HepG2 (cell line): ENCODE data around the gene FAM83E. TPM values are rescaled to one million over a fixed set of nuclear protein-coding genes. Genes with fewer than 3 reads are reported as not detected.

ENCODE experiments used
- CREM ChIP-seq, 2 experiments: sonication (generic) in 1 of 2; formaldehyde crosslinking in 1 of 2; IDR thresholded peaks; 2 replicates each; pipeline versions ENCODE4 v1.4.0 to v1.6.1; 2016 to 2020; ENCODE audit warnings: antibody characterized with exemption in 1 of 2, mild to moderate bottlenecking in 1 of 2, missing genetic modification reagents in 1 of 2
- FOXC1 ChIP-seq: sonication (generic); formaldehyde crosslinking; IDR thresholded peaks from 2 replicates; pipeline ENCODE4 v1.8.0; 2022; ENCODE audit warnings: mild to moderate bottlenecking, missing genetic modification reagents, borderline replicate concordance
- GABPB1 ChIP-seq: IDR thresholded peaks from 2 replicates; pipeline ENCODE4 v1.6.1; 2016; ENCODE audit warnings: mild to moderate bottlenecking, missing genetic modification reagents, moderate library complexity, missing compliant biosample characterization
- HDAC1 ChIP-seq: sonication (generic); formaldehyde crosslinking; IDR thresholded peaks from 2 replicates; pipeline ENCODE4 v1.5.1; 2020; ENCODE audit warnings: mild to moderate bottlenecking, missing genetic modification reagents
- HOXA3 ChIP-seq: sonication (generic); formaldehyde crosslinking; IDR thresholded peaks from 2 replicates; pipeline ENCODE4 v1.5.0; 2020; ENCODE audit warnings: missing genetic modification reagents
- KAT8 ChIP-seq: IDR thresholded peaks from 2 replicates; pipeline ENCODE4 v1.6.1; 2016; ENCODE audit warnings: missing genetic modification reagents, missing compliant biosample characterization
- KLF16 ChIP-seq, 2 experiments: sonication (generic) in 1 of 2; formaldehyde crosslinking in 1 of 2; IDR thresholded peaks; 2 replicates each; pipeline versions ENCODE4 v1.6.1 to v1.8.0; 2016 to 2023; ENCODE audit warnings: missing genetic modification reagents in 2 of 2, missing compliant biosample characterization in 1 of 2
- NFE2L2 ChIP-seq: fragments of 150-350 bp; IDR thresholded peaks from 2 replicates; pipeline ENCODE4 v1.6.1; 2014; ENCODE audit warnings: low read length
- NONO ChIP-seq, 2 experiments: fragments of 450-650 bp in 1 of 2; sonication (generic) in 1 of 2; formaldehyde crosslinking in 1 of 2; IDR thresholded peaks in 1 of 2; conservative IDR thresholded peaks in 1 of 2; 2 replicates each; pipeline versions ENCODE4 v1.6.1 to v1.8.0; 2017 to 2022; ENCODE audit warnings: mild to moderate bottlenecking in 1 of 2, missing genetic modification reagents in 1 of 2, moderate library complexity in 1 of 2
- PAX8 ChIP-seq: sonication (generic); formaldehyde crosslinking; IDR thresholded peaks from 2 replicates; pipeline ENCODE4 v1.8.0; 2022; ENCODE audit warnings: mild to moderate bottlenecking, missing genetic modification reagents, borderline replicate concordance
- PHB2 ChIP-seq: fragments of 450-650 bp; IDR thresholded peaks from 2 replicates; pipeline ENCODE4 v1.6.1; 2018; ENCODE audit not compliant: partially characterized antibody
- POLR2A ChIP-seq, 2 experiments: IDR thresholded peaks; 2 replicates each; pipeline ENCODE4 v1.6.1; 2011; ENCODE audit warnings: low read depth in 2 of 2, low read length in 2 of 2, mild to moderate bottlenecking in 1 of 2, moderate library complexity in 1 of 2; ENCODE audit not compliant: insufficient read depth in 1 of 2
- TP53 ChIP-seq: sonication (generic); formaldehyde crosslinking; conservative IDR thresholded peaks from 2 replicates; pipeline ENCODE4 v1.4.0; 2020; ENCODE audit warnings: missing genetic modification reagents
- ZFAT ChIP-seq: sonication (generic); formaldehyde crosslinking; conservative IDR thresholded peaks from 2 replicates; pipeline ENCODE4 v1.8.1; 2023; ENCODE audit warnings: missing genetic modification reagents, inconsistent platforms
- ZNF432 ChIP-seq: sonication (generic); formaldehyde crosslinking; IDR thresholded peaks from 2 replicates; pipeline ENCODE4 v1.5.0; 2020; ENCODE audit warnings: missing genetic modification reagents, mild to moderate bottlenecking, borderline replicate concordance
- ZNF781 ChIP-seq: sonication (generic); formaldehyde crosslinking; IDR thresholded peaks from 2 replicates; pipeline ENCODE4 v1.5.1; 2020; ENCODE audit warnings: borderline replicate concordance, mild to moderate bottlenecking, missing genetic modification reagents; ENCODE audit errors: not compliant biosample characterization
- polyA plus RNA-seq, 8 experiments: library from polyadenylated mRNA; depleted of rRNA in 3 of 8; stranded (reverse) in 7 of 8; unstranded in 1 of 8; fragments of >200 nt; fragmentation: Illumina TruSeq in 4 of 8; extraction: Trizol in 4 of 8; gene quantifications; 2 replicates each; pipeline versions ENCODE4 v1.2.1 to v1.2.3, GENCODE V29; 2011 to 2016; ENCODE audit warnings: low read depth in 4 of 8, missing spikeins in 1 of 8, mixed read lengths in 1 of 8; ENCODE audit not compliant: insufficient read depth in 1 of 8
- total RNA-seq, 5 experiments: library from RNA; depleted of rRNA; stranded (reverse); fragments of >200 nt; fragmentation: Illumina TruSeq; extraction: Trizol; gene quantifications; 2 replicates each; pipeline ENCODE4 v1.2.3, GENCODE V29; 2016; ENCODE audit warnings: low read depth in 1 of 5
- TF ChIP-seq, protein P1 (sequence below): sonication (generic); formaldehyde crosslinking; IDR thresholded peaks from 2 replicates; pipeline ENCODE4 v1.4.0; 2020; ENCODE audit warnings: missing genetic modification reagents, borderline replicate concordance
- TF ChIP-seq, protein P2 (sequence below): IDR thresholded peaks from 2 replicates; pipeline ENCODE4 v1.6.1; 2016; ENCODE audit warnings: mild to moderate bottlenecking
- TF ChIP-seq, protein P3 (sequence below): sonication (generic); formaldehyde crosslinking; IDR thresholded peaks from 2 replicates; pipeline ENCODE4 v1.4.0; 2020; ENCODE audit warnings: missing genetic modification reagents
- TF ChIP-seq, protein P4 (sequence below): IDR thresholded peaks from 2 replicates; pipeline ENCODE4 v1.6.1; 2016; ENCODE audit warnings: low read depth, control low read depth
- TF ChIP-seq, protein P5 (sequence below): sonication (generic); formaldehyde crosslinking; IDR thresholded peaks from 2 replicates; pipeline ENCODE4 v1.4.0; 2020; ENCODE audit warnings: mild to moderate bottlenecking, missing genetic modification reagents

FAM83E gene
- total and polyA plus RNA-seq, 2 of the 13 experiments (the other 11 are each of a cell fraction or from before 2014, with no cell fraction given) = 0.18 to 0.60 TPM

DNA sequence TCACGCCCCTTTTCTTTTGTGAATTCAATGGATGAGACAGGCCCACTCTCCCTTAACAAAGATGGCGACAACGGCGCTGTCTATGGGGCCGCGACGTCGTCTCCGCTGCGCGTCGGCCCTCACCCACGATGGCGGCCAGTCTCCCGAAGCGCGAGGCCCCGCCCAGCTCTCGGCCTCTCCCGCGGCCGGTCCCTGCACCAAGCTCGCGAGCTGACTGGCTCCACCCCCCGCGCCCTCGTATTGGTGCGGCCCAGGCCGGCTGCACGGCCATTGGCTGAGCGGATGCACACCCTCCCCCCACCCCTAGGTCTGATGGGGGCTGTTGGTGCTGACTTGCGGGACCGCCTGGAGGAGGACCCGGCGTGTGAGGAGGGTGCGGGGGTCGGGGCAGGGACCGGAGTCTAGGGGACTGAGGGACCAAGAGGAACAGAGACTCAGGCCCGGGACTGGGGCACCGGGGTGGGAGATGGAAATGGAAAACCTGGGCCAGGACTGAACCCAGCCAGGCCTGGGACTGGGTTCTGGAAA is 9.3 kb upstream of the FAM83E start (continued):
- TF ChIP-seq, protein P1, sequence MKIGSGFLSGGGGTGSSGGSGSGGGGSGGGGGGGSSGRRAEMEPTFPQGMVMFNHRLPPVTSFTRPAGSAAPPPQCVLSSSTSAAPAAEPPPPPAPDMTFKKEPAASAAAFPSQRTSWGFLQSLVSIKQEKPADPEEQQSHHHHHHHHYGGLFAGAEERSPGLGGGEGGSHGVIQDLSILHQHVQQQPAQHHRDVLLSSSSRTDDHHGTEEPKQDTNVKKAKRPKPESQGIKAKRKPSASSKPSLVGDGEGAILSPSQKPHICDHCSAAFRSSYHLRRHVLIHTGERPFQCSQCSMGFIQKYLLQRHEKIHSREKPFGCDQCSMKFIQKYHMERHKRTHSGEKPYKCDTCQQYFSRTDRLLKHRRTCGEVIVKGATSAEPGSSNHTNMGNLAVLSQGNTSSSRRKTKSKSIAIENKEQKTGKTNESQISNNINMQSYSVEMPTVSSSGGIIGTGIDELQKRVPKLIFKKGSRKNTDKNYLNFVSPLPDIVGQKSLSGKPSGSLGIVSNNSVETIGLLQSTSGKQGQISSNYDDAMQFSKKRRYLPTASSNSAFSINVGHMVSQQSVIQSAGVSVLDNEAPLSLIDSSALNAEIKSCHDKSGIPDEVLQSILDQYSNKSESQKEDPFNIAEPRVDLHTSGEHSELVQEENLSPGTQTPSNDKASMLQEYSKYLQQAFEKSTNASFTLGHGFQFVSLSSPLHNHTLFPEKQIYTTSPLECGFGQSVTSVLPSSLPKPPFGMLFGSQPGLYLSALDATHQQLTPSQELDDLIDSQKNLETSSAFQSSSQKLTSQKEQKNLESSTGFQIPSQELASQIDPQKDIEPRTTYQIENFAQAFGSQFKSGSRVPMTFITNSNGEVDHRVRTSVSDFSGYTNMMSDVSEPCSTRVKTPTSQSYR (CRISPR knock-in tag) = peak; percentile 37; the same call in 1 of the 2 replicates
- TF ChIP-seq TP53 (CRISPR knock-in tag) (no peak), NONO (IDR thresholded peaks at IDR 0.05) (no peak), NONO (CRISPR knock-in tag; conservative IDR thresholded peaks at IDR 0.05) (no peak), PAX8 (no peak), FOXC1 (CRISPR knock-in tag) (0 out of 2 replicates have a peak, but pooled peaks have one; percentile 26), PHB2 (no peak), ZNF781 (CRISPR knock-in tag) (no peak), KLF16 (CRISPR knock-in tag; IDR thresholded peaks at IDR 0.05) (0 out of 4 replicates have a peak, but pooled peaks of 1 of the 2 experiments have one; percentile 16), NFE2L2 (no peak), HDAC1 (CRISPR knock-in tag) (peak; percentile 55), ZFAT (CRISPR knock-in tag) (no peak), HOXA3 (CRISPR knock-in tag) (peak; percentile 98), KAT8 (CRISPR knock-in tag) (no peak; the same call in 1 of the 2 replicates), ZNF432 (CRISPR knock-in tag) (no peak), POLR2A (IDR thresholded peaks at IDR 0.05; ENCODE audit: insufficient read depth in 1 of 2, low read depth in 2 of 2, low read length in 2 of 2) (0 out of 4 replicates have a peak, but pooled peaks of 1 of the 2 experiments have one; percentile 6), GABPB1 (CRISPR knock-in tag) (peak; percentile 76), CREM (IDR thresholded peaks at IDR 0.05) (peak; percentile 38; the same call in 1 of the 2 replicates), CREM (CRISPR knock-in tag; IDR thresholded peaks at IDR 0.05) (no peak)
- TF ChIP-seq, protein P2, sequence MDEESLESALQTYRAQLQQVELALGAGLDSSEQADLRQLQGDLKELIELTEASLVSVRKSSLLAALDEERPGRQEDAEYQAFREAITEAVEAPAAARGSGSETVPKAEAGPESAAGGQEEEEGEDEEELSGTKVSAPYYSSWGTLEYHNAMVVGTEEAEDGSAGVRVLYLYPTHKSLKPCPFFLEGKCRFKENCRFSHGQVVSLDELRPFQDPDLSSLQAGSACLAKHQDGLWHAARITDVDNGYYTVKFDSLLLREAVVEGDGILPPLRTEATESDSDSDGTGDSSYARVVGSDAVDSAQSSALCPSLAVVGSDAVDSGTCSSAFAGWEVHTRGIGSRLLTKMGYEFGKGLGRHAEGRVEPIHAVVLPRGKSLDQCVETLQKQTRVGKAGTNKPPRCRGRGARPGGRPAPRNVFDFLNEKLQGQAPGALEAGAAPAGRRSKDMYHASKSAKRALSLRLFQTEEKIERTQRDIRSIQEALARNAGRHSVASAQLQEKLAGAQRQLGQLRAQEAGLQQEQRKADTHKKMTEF = peak; percentile 50; the same call in 1 of the 2 replicates
- TF ChIP-seq, protein P3, sequence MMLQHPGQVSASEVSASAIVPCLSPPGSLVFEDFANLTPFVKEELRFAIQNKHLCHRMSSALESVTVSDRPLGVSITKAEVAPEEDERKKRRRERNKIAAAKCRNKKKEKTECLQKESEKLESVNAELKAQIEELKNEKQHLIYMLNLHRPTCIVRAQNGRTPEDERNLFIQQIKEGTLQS (CRISPR knock-in tag) = no peak
- TF ChIP-seq, protein P4, sequence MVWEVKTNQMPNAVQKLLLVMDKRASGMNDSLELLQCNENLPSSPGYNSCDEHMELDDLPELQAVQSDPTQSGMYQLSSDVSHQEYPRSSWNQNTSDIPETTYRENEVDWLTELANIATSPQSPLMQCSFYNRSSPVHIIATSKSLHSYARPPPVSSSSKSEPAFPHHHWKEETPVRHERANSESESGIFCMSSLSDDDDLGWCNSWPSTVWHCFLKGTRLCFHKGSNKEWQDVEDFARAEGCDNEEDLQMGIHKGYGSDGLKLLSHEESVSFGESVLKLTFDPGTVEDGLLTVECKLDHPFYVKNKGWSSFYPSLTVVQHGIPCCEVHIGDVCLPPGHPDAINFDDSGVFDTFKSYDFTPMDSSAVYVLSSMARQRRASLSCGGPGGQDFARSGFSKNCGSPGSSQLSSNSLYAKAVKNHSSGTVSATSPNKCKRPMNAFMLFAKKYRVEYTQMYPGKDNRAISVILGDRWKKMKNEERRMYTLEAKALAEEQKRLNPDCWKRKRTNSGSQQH (CRISPR knock-in tag) = 0 out of 2 replicates have a peak, but pooled peaks have one; percentile 43
- TF ChIP-seq, protein P5, sequence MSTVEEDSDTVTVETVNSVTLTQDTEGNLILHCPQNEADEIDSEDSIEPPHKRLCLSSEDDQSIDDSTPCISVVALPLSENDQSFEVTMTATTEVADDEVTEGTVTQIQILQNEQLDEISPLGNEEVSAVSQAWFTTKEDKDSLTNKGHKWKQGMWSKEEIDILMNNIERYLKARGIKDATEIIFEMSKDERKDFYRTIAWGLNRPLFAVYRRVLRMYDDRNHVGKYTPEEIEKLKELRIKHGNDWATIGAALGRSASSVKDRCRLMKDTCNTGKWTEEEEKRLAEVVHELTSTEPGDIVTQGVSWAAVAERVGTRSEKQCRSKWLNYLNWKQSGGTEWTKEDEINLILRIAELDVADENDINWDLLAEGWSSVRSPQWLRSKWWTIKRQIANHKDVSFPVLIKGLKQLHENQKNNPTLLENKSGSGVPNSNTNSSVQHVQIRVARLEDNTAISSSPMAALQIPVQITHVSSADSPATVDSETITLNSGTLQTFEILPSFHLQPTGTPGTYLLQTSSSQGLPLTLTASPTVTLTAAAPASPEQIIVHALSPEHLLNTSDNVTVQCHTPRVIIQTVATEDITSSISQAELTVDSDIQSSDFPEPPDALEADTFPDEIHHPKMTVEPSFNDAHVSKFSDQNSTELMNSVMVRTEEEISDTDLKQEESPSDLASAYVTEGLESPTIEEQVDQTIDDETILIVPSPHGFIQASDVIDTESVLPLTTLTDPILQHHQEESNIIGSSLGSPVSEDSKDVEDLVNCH (CRISPR knock-in tag) = no peak
